RWPE1 (cell line): ENCODE results near the gene CRYBB1.

Source experiments
- CTCF ChIA-PET: fragments of 350-600 bp; sonication (Branson Sonifier 250); formaldehyde crosslinking; extraction: SDS; loops from one replicate; lab custom pipeline; 2021; lab: Yijun Ruan, JAX
- POLR2A ChIA-PET: fragments of 400-600 bp; formaldehyde crosslinking; extraction: SDS; loops from one replicate; lab custom pipeline; 2020; ENCODE audit warnings: antibody characterized with exemption; ENCODE audit not compliant: low non-redundant PET; lab: Yijun Ruan, JAX
- DNase-seq: peaks from one replicate; pipeline ENCODE4 v3.0.0; 2012; ENCODE audit warnings: low spot score
- H3K27ac ChIP-seq: fragments of 450-650 bp; 2 replicates; pipeline ENCODE4 v1.5.1; 2017
- CTCF ChIP-seq: fragments of 450-650 bp; conservative IDR thresholded peaks from 2 replicates; pipeline ENCODE4 v1.5.1; 2017; ENCODE audit warnings: low read depth, mild to moderate bottlenecking

Gene CRYBB1

GRCh38 chr22:26609287-26609686, 8.5 kb downstream of the CRYBB1 start:
- DNase-seq, result no peak
- ChIA-PET POLR2A (no interaction called here), CTCF (interaction anchor here (0.6 kb wide), 1 partner anchor 113 kb away, joined by 3 read pairs; no protein-coding TSS in a partner anchor)
- no peak for TF ChIP-seq CTCF
- no peak overlapping the region for H3K27ac ChIP-seq

GRCh38 chr22:26608129-26608528, 9.7 kb downstream of the CRYBB1 start:
- DNase-seq, result no peak
- no peak for TF ChIP-seq CTCF
- CTCF ChIA-PET, result no interaction called here
- POLR2A ChIA-PET, result no interaction called here
- no peak overlapping the region for H3K27ac ChIP-seq

GRCh38 chr22:26606611-26607010, 11.2 kb downstream of the CRYBB1 start:
- no peak overlapping the region for H3K27ac ChIP-seq
- no peak for TF ChIP-seq CTCF
- DNase-seq, result peak; percentile 29
- CTCF ChIA-PET, result interaction anchor here (0.6 to 0.7 kb wide), 2 partner anchors 66 to 282 kb away, joined by 3 to 5 read pairs; no protein-coding TSS in a partner anchor
- POLR2A ChIA-PET, result no interaction called here

GRCh38 chr22:26604368-26604767, 13.5 kb downstream of the CRYBB1 start:
- no peak for DNase-seq
- no peak overlapping the region for H3K27ac ChIP-seq
- TF ChIP-seq CTCF, result no peak
- ChIA-PET POLR2A (no interaction called here), CTCF (no interaction called here)

GRCh38 chr22:26602127-26602526, 15.7 kb downstream of the CRYBB1 start:
- TF ChIP-seq CTCF, result no peak
- H3K27ac ChIP-seq, result no peak overlapping the region
- DNase-seq, result no peak
- CTCF ChIA-PET, result no interaction called here
- POLR2A ChIA-PET, result no interaction called here

- CTCF ChIA-PET, result no interaction called here
- no peak for DNase-seq
- H3K27ac ChIP-seq, result no peak overlapping the region
- POLR2A ChIA-PET, result no interaction called here
- no peak for TF ChIP-seq CTCF
These were observed 16.1 kb downstream of the CRYBB1 start for GRCh38 chr22:26601726-26602125.
